GM12891 (cell line): ENCODE data around the gene LRRC53.

Experiments
- DNase-seq: peaks from one replicate; pipeline ENCODE4 v3.0.0; 2011; ENCODE audit warnings: low spot score; ENCODE audit not compliant: insufficient read length
- FAIRE-seq: peaks from 2 replicates; lab custom pipeline; 2011; peaks lifted over from hg19 to GRCh38; lab: Jason Lieb, UNC
- PAX5 ChIP-seq: IDR thresholded peaks from 2 replicates; pipeline ENCODE4 v1.6.1; 2011; ENCODE audit warnings: low read length, moderate library complexity, mild to moderate bottlenecking; ENCODE audit not compliant: insufficient read depth, severe bottlenecking
- POLR2A ChIP-seq: IDR thresholded peaks from 2 replicates; pipeline ENCODE4 v1.6.1; 2011; ENCODE audit warnings: low read depth, low read length, control low read depth
- POLR2AphosphoS5 ChIP-seq: IDR thresholded peaks from 2 replicates; pipeline ENCODE4 v1.6.1; 2011; ENCODE audit warnings: low read depth, low read length, control low read depth
- POU2F2 ChIP-seq: IDR thresholded peaks from 2 replicates; pipeline ENCODE4 v1.6.1; 2011; ENCODE audit warnings: low read depth, mild to moderate bottlenecking, control low read depth, low read length, moderate library complexity
- SPI1 ChIP-seq: IDR thresholded peaks from 2 replicates; pipeline ENCODE4 v1.6.1; 2011; ENCODE audit warnings: low read depth, low read length, control low read depth
- TAF1 ChIP-seq: IDR thresholded peaks from 2 replicates; pipeline ENCODE4 v1.6.1; 2011; ENCODE audit warnings: low read depth, low read length, control low read depth

Gene LRRC53

GRCh38 chr1:74471470-74471869 is 40.9 kb downstream of the LRRC53 start:
- FAIRE-seq (no peak), DNase-seq (no peak)
- no peak for TF ChIP-seq POU2F2
- no peak for TF ChIP-seq POLR2A
- no peak for TF ChIP-seq PAX5
- TF ChIP-seq POLR2AphosphoS5: no peak
- no peak for TF ChIP-seq SPI1
- no peak for TF ChIP-seq TAF1

- FAIRE-seq: no peak
These were observed 41.5 kb downstream of the LRRC53 start for GRCh38 chr1:74470936-74471335.

GRCh38 chr1:74470251-74470650 is 42.2 kb downstream of the LRRC53 start:
- TF ChIP-seq SPI1 (no peak), POLR2AphosphoS5 (no peak), POLR2A (no peak), TAF1 (no peak), PAX5 (no peak), POU2F2 (no peak)
- no peak for DNase-seq
- FAIRE-seq: no peak

More at GRCh38 chr1:74470936-74471335, 41.5 kb downstream of the LRRC53 start:
- TF ChIP-seq TAF1 (no peak), POU2F2 (no peak), PAX5 (no peak), SPI1 (no peak), POLR2AphosphoS5 (no peak)
- no peak for DNase-seq

GRCh38 chr1:74468982-74469603 is 43.3 kb downstream of the LRRC53 start:
- FAIRE-seq: no peak
- no peak for TF ChIP-seq POU2F2
- no peak for TF ChIP-seq POLR2AphosphoS5
- no peak for TF ChIP-seq TAF1
- no peak for TF ChIP-seq PAX5
- TF ChIP-seq POLR2A: no peak
- no peak for DNase-seq

GRCh38 chr1:74467786-74468377 is 44.5 kb downstream of the LRRC53 start:
- no peak for FAIRE-seq
- DNase-seq: no peak
- TF ChIP-seq POLR2A (no peak), SPI1 (no peak), TAF1 (no peak), PAX5 (no peak), POU2F2 (no peak), POLR2AphosphoS5 (no peak)

GRCh38 chr1:74465193-74465681 is 47.2 kb downstream of the LRRC53 start:
- DNase-seq (no peak), FAIRE-seq (no peak)
- TF ChIP-seq POLR2A: no peak
- no peak for TF ChIP-seq PAX5
- no peak for TF ChIP-seq POLR2AphosphoS5
- TF ChIP-seq POU2F2: no peak
- TF ChIP-seq TAF1: no peak
- TF ChIP-seq SPI1: no peak

GRCh38 chr1:74464037-74464436 is 48.4 kb downstream of the LRRC53 start:
- DNase-seq (no peak), FAIRE-seq (no peak)

GRCh38 chr1:74463333-74463988 is 49.0 kb downstream of the LRRC53 start:
- FAIRE-seq (no peak), DNase-seq (no peak)
- no peak for TF ChIP-seq POU2F2
- TF ChIP-seq POLR2A: no peak

More at GRCh38 chr1:74464037-74464436, 48.4 kb downstream of the LRRC53 start:
- TF ChIP-seq POU2F2 (no peak), TAF1 (no peak), SPI1 (no peak), POLR2AphosphoS5 (no peak), POLR2A (no peak), PAX5 (no peak)

GRCh38 chr1:74457253-74457652 is 55.2 kb downstream of the LRRC53 start:
- DNase-seq (no peak), FAIRE-seq (no peak)
- TF ChIP-seq POLR2AphosphoS5 (no peak), PAX5 (no peak), POLR2A (no peak), POU2F2 (no peak), SPI1 (no peak), TAF1 (no peak)

- FAIRE-seq (no peak), DNase-seq (no peak)
- TF ChIP-seq POLR2A (no peak), POU2F2 (no peak), POLR2AphosphoS5 (no peak), PAX5 (no peak), TAF1 (no peak), SPI1 (no peak)
These were observed 57.0 kb downstream of the LRRC53 start for GRCh38 chr1:74455390-74455789.
